Measurements from ENCODE around the gene UNC80. TPM values are rescaled to one million over a fixed set of nuclear protein-coding genes. Genes with fewer than 3 reads are reported as not detected.

The UNC80 gene
- polyA plus RNA-seq, 1 donor from 2014 or later = 10.4 TPM

GRCh38 chr2:209818939-209819338 is 47.3 kb downstream of the UNC80 start:
- H3K27ac ChIP-seq (ENCODE audit: low read length) = no peak overlapping the region
- TF ChIP-seq EZH2 (IDR thresholded peaks at IDR 0.05; ENCODE audit: borderline replicate concordance, insufficient read depth, low read length, poor library complexity, severe bottlenecking) (no peak), SMC3 (conservative IDR thresholded peaks at IDR 0.05; ENCODE audit: poor library complexity) (no peak), CTCF (IDR thresholded peaks at IDR 0.05; ENCODE audit: poor library complexity, severe bottlenecking) (no peak), REST (IDR thresholded peaks at IDR 0.05; ENCODE audit: borderline replicate concordance) (no peak), TAF1 (IDR thresholded peaks at IDR 0.05; ENCODE audit: low read depth) (no peak), MXI1 (conservative IDR thresholded peaks at IDR 0.05; ENCODE audit: poor library complexity, severe bottlenecking) (no peak), EP300 (conservative IDR thresholded peaks at IDR 0.05; ENCODE audit: poor library complexity, severe bottlenecking) (no peak), POLR2AphosphoS5 (IDR thresholded peaks at IDR 0.05) (no peak), RAD21 (conservative IDR thresholded peaks at IDR 0.05) (no peak)

GRCh38 chr2:209821806-209822205 is 50.2 kb downstream of the UNC80 start:
- H3K9me3 ChIP-seq (ENCODE audit: low read length) = no peaks in the 10 kb centered on the region
- H3K36me3 ChIP-seq (ENCODE audit: insufficient read depth, low read length) = peaks cover 26% of the 10 kb centered on the region
- H4K20me1 ChIP-seq (ENCODE audit: insufficient read depth) = no peaks in the 10 kb centered on the region
- H3K27me3 ChIP-seq (ENCODE audit: insufficient read depth, low read depth, low read length) = no peaks in the 10 kb centered on the region
- H3K4me2 ChIP-seq (ENCODE audit: low read length) = no peak overlapping the region
- H2AFZ ChIP-seq (ENCODE audit: low read depth, low read length) = no peak overlapping the region
- no peak overlapping the region for H3K27ac ChIP-seq (ENCODE audit: low read length)
- TF ChIP-seq CTCF (IDR thresholded peaks at IDR 0.05; ENCODE audit: poor library complexity, severe bottlenecking) = no peak
- no peak for TF ChIP-seq POLR2AphosphoS5 (IDR thresholded peaks at IDR 0.05)
- no peak for TF ChIP-seq EZH2 (IDR thresholded peaks at IDR 0.05; ENCODE audit: borderline replicate concordance, insufficient read depth, low read length, poor library complexity, severe bottlenecking)
- no peak for TF ChIP-seq TAF1 (IDR thresholded peaks at IDR 0.05; ENCODE audit: low read depth)
- no peak for TF ChIP-seq EP300 (conservative IDR thresholded peaks at IDR 0.05; ENCODE audit: poor library complexity, severe bottlenecking)
- TF ChIP-seq RAD21 (conservative IDR thresholded peaks at IDR 0.05) = no peak
- TF ChIP-seq REST (IDR thresholded peaks at IDR 0.05; ENCODE audit: borderline replicate concordance) = no peak
- TF ChIP-seq MXI1 (conservative IDR thresholded peaks at IDR 0.05; ENCODE audit: poor library complexity, severe bottlenecking) = no peak
- no peak overlapping the region for H3K4me3 ChIP-seq (ENCODE audit: low read length)
- H3K9me2 ChIP-seq (ENCODE audit: insufficient read depth, low read length) = no peaks in the 10 kb centered on the region
- H3K9ac ChIP-seq (ENCODE audit: low read length) = no peak overlapping the region
- no peaks in the 10 kb centered on the region for H3F3A ChIP-seq (ENCODE audit: insufficient read depth, low read length, poor library complexity, severe bottlenecking)
- no peaks in the 10 kb centered on the region for H3K79me2 ChIP-seq (replicated peaks; ENCODE audit: insufficient read depth, low read length)

More at GRCh38 chr2:209818939-209819338, 47.3 kb downstream of the UNC80 start:
- H3K9me3 ChIP-seq (ENCODE audit: low read length) = no peaks in the 10 kb centered on the region
- H3K79me2 ChIP-seq (replicated peaks; ENCODE audit: insufficient read depth, low read length) = no peaks in the 10 kb centered on the region
- H3K9me2 ChIP-seq (ENCODE audit: insufficient read depth, low read length) = no peaks in the 10 kb centered on the region
- H3K4me3 ChIP-seq (ENCODE audit: low read length) = no peak overlapping the region
- H4K20me1 ChIP-seq (ENCODE audit: insufficient read depth) = no peaks in the 10 kb centered on the region
- no peak overlapping the region for H2AFZ ChIP-seq (ENCODE audit: low read depth, low read length)
- H3K4me2 ChIP-seq (ENCODE audit: low read length) = no peak overlapping the region
- H3K9ac ChIP-seq (ENCODE audit: low read length) = no peak overlapping the region
- H3K36me3 ChIP-seq (ENCODE audit: insufficient read depth, low read length) = peaks cover 26% of the 10 kb centered on the region
- H3F3A ChIP-seq (ENCODE audit: insufficient read depth, low read length, poor library complexity, severe bottlenecking) = no peaks in the 10 kb centered on the region
- no peaks in the 10 kb centered on the region for H3K27me3 ChIP-seq (ENCODE audit: insufficient read depth, low read depth, low read length)
